Right hindlimb (tissue), 1 donor: Measurements from ENCODE around the gene KCNIP3.

Source experiments
- DNase-seq: peaks from one replicate; pipeline ENCODE4 v3.0.0-alpha.2; 2018

Gene KCNIP3

GRCh38 chr2:95275151-95275515, 22.0 kb upstream of the KCNIP3 start:
- DNase-seq = no peak

DNA sequence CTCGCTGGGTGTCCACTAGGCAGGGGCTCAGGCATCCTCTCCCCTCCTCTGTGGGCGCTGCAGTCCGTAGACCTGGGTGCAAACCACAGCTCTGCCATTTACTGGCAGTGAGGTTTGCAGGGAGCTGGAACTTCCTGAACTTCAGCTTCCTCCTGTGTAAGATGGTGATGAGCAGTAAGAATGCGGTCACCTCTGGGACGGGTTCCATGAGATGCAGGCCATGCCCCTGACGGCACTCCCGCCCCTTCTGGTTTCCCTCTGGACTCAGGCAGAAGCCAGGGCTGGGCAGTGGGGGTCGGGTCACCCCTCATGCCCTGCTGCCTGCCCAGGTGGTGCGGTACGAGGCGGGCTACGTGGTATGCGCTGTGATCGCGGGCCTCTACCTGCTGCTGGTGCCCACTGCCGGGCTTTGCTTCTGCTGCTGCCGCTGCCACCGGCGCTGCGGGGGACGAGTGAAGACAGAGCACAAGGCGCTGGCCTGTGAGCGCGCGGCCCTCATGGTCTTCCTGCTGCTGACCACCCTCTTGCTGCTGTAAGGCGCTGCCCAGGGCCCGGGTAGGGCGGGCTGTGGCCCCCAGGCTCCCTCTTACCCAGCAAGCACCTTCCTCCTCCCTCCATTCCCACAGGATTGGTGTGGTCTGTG, 21.4 kb upstream of the KCNIP3 start:
- DNase-seq = no peak

DNA sequence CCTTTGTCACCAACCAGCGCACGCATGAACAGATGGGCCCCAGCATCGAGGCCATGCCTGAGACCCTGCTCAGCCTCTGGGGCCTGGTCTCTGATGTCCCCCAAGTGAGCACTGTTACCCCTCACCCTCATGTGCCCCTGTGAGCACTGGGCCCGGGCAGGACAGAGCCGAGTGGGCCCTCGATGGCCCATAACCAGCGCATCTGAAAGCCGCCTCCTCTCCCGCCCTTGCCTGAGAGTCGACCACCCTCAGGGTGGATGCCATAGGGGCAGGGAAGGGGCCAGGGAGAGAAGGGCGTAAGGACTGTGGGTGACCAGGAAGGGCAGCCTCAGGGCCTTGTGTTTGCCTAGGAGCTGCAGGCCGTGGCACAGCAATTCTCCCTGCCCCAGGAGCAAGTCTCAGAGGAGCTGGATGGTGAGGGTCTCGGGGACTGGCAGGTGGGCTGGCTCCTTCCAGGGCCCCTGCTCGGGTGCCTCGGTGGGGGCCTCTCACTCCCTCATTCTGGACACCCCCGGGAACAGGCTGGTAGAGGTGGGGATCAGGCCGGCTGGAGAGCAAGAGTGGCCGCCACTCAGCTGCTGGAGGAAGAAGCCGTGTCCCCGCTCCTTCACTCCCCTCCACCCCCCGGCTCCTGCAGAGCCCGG, 20.8 kb upstream of the KCNIP3 start:
- no peak for DNase-seq

DNA sequence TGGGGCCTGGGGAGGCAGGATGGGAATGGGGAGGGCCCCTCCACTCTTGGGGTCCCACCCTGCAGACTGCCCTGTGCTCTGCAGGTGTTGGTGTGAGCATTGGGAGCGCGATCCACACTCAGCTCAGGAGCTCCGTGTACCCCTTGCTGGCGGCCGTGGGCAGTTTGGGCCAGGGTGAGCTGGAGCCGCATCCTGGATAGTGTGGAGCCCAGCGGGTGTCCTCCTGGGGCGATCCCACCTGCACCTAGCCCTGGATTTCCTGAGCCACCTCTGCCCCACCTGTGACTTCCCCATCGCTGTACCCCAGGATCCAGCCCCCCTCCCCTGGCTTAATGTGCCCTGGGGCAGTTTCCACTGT, 20.3 kb upstream of the KCNIP3 start:
- no peak for DNase-seq

GRCh38 chr2:95277246-95277906, 19.8 kb upstream of the KCNIP3 start:
- DNase-seq = no peak

DNA sequence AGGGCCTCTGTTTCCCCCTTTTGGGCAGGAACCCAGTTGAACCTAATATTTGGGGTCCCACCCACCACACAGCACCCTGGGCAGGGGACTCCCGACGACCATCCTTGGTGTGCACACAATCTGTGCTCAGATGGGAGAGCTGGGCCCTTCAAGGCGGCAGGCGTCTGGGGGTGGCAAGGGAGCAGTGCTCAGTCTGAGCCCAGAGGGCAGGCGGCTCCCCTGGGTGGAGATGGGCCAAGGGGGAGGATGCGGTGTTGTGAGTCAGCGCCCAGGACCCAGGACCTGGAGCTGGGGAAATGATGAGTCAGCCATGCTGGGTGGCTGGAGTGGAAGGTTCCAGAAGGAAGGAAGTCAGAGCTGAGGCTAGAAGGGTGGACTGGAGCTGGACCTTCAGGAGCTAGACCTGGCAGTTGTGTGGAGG, 19.1 kb upstream of the KCNIP3 start:
- DNase-seq = no peak

GRCh38 chr2:95278637-95279225, 18.4 kb upstream of the KCNIP3 start:
- no peak for DNase-seq

DNA sequence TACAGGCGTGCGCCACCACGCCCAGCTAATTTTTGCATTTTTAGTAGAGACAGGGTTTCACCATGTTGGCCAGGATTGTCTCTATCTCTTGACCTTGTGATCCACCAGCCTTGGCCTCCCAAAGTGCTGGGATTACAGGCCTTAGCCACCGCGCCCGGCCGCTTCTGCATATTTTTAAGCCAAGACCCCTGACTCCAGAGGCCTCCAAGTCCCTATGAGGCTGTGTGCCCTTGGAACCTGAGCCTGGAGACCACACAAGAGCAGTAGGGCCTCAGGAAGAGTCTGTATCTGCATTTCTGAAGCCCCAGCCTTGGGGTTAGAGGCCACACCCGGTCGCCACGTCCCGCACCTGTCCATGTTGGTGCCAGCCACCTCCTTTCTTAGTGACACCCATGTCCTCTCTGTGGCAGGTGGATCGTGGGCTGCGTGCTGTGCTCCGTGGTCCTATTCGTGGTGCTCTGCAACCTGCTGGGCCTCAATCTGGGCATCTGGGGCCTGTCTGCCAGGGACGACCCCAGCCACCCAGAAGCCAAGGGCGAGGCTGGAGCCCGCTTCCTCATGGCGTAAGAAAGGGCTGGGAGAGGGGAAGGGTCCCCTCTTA, 17.6 kb upstream of the KCNIP3 start:
- DNase-seq = no peak

DNA sequence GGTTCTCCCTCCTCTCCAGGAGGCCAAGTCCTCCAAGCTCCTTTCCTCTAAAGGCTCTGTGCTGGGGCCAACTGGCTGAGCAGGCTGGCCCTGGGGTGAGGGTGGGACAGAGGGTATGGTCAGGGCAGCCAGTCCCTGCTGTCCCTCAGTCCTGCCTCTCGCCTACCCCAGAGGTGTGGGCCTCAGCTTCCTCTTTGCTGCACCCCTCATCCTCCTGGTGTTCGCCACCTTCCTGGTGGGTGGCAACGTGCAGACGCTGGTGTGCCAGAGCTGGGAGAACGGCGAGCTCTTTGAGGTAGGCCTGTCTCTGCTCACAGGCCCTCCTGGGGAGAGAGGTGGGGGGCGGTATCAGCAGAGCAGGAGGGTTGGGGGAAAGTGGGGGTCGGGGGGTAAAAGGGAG, 16.1 kb upstream of the KCNIP3 start:
- no peak for DNase-seq

DNA sequence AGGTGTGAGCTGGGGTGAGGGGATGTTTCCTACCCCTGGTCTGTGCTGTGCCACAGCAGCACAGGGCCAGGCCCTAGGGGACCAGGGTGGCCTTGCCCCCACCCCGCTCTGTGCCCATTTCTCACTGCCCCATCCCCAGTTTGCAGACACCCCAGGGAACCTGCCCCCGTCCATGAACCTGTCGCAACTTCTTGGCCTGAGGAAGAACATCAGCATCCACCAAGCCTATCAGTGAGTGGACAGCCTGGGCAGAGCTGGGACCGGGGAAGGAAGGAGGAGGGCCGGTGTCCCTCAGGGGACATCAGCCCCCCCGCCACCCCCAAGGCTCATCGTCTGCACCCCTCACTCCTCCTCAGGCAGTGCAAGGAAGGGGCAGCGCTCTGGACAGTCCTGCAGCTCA, 15.4 kb upstream of the KCNIP3 start:
- no peak for DNase-seq

- DNase-seq = no peak
Observed at GRCh38 chr2:95282458-95282857, 14.7 kb upstream of the KCNIP3 start.

DNA sequence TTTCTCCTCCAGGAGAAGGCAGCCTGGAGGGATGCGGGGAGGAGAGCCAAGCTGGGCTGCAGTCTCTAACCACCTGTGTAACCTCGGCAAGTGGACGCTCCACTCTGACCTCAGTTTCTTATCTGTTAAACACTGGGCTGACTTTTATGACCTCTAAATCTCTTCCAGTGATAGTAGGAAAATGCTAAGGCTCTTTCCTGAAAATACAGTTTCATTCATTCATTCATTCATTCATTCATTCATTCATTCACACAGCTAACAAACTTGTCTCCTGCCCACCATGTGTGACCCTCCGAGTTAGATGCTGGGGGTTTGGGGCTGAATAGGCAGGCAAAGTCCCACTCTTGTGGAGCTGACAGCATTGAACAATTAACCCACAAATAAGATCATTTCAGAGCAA, 13.6 kb upstream of the KCNIP3 start:
- no peak for DNase-seq

DNA sequence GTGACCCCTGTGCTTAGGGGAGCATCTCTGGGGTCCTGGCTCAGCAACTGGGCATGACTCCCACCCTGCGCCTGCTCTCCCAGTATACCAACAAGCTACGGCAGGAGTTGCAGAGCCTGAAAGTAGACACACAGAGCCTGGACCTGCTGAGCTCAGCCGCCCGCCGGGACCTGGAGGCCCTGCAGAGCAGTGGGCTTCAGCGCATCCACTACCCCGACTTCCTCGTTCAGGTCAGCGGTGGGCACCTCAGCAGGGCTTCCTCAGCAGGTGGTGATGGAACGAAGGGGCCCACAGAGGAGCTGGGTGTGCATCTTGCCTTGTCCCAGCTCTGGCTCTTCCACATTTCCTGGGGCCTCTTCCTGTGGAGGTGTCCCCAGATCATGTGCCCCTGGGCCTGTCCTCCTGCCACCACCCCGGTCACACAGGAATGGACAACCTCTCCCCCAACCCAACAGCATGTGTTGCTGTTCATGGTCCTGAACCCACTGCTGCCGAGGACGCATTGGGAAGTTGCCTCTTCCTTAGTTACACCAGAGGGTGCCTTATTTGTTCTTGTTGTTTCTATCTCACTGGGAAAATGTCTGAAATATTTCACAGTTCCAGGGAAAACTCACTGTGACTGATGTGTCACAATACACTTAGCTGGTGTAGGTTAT, 12.1 kb upstream of the KCNIP3 start:
- no peak for DNase-seq

GRCh38 chr2:95285542-95285932, 11.6 kb upstream of the KCNIP3 start:
- no peak for DNase-seq

- DNase-seq = no peak
Observed at GRCh38 chr2:95287336-95287735, 9.8 kb upstream of the KCNIP3 start.

GRCh38 chr2:95287806-95288205, 9.3 kb upstream of the KCNIP3 start:
- DNase-seq = no peak

- no peak for DNase-seq
Observed at GRCh38 chr2:95289253-95289652, 7.9 kb upstream of the KCNIP3 start.

- no peak for DNase-seq
Observed at GRCh38 chr2:95291222-95291621, 5.9 kb upstream of the KCNIP3 start.

DNA sequence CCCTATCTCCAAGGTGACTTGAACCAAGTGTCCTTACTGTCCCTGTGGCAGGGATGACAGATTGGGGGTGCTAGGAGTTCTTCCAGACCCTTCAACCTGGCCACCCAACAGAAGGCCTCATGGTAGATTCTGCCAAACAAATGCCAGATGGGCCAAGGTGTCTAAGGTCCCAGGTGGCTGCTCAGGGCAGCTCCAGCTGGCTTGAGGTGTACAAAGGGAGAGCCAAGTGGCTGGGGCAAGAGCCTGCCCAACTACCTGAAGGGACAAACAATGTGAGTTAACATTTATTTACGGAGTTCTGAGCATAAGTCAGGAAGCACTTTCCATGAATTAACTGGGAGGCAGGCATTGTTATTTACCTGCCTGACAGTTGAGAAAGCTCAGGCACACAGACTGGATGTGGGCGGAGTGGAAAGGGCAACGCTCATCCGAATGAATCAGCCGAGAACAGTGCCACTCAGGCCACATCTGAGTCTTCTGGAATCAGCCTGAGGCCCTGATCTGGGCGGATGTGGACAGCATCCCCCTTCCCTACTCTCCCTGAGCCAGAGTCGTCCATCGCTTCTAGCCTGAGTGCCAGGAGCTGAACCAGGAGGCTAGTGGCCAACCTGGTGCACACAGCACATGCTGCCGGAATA, 4.4 kb upstream of the KCNIP3 start:
- no peak for DNase-seq

GRCh38 chr2:95294579-95295250, 2.4 kb upstream of the KCNIP3 start:
- DNase-seq = no peak

GRCh38 chr2:95295376-95295775, 1.8 kb upstream of the KCNIP3 start:
- DNase-seq = no peak

- DNase-seq = no peak
Observed at GRCh38 chr2:95296011-95296410, 1.1 kb upstream of the KCNIP3 start.
